DLD1 (cell line): ENCODE measurements around the gene SDF4.

ENCODE experiments used
- in situ Hi-C: cut with HindIII; loops from 2 replicates; pipeline ENCODE4 v1.10.0; 2017; ENCODE audit warnings: low sequenced_read_pairs

SDF4 gene

DNA sequence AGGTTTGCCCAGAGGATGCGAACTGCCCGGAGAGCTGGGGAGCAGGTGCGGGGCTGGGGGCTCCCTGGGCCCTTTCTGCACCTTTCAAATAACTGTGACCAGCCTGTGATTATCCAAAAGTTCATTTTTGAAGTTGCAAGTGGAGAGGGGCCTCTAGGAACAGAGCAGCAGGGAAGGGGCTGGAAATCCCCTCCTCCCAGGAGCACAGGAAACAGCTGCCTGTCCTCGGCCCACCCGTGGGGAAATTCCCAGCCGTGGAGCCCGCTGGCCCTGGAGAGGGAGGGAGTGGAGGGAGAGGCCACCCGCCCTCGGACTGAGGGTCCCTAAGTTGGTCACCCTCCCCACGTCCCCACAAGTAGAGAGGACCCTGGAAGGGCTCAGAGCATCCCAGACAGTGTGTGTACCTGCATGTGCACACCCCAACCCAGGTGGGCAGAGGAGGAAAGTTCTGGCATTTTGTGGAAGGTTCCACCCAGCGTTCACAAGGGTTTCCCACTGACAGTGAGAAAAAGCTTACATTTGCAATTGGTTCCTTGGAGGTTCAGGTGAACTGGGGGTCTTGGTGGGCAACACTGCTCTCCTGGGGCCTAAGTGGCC is 16.6 kb downstream of the SDF4 start:
- in situ Hi-C loops = no loop called here

DNA sequence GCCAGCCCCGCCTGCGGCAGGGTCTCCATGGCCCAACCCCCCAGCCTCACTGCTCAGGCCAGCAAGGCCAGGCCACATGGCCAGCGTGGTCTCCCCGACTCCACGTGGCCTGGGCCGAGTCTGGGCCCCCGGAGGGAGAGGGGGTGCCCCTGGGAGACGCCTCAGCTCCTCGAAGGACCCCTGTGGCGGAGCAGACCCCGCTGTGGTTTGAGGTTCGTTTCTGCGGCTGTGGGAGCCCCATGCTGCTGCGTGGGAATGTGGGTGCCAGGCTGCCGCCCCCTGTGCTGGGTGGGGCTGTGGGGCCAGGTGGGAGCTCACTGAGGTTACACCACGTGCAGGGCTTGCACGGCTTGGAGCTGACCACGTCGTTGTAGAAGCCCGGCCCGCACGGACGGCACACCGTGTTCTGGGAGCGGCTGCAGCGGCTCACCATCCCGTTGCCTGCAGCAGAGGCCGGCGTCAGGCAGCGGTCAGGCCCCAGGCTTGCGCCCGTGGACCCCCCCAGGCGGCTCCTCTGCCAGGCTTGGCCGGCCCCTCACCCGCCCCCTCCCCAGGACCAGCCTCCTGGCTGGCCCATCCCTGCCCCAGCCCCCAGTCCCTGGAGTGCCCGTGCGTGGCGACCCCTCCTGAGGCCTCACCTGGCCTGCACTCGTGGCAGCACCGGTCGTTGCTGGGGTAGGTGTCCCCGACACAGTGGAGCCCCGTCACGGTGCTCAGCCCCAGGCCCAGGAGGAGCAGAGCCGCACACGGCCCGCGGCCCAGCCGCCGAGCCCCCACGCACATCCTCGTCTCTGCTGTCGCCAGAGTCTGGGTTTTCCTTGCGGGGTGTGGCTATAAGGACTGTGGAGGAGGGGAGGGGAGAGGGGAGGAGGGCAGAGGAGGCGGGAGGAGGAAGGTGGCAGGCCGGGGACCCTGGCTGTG is 18.2 kb downstream of the SDF4 start, which contains the start of gene TNFRSF4:
Gene TNFRSF4, minus strand, starts transcription at position 809 of the 921 bp plus-strand sequence. Its CDS starts 26 bp downstream, at position 783.
- in situ Hi-C loops = no loop called here

DNA sequence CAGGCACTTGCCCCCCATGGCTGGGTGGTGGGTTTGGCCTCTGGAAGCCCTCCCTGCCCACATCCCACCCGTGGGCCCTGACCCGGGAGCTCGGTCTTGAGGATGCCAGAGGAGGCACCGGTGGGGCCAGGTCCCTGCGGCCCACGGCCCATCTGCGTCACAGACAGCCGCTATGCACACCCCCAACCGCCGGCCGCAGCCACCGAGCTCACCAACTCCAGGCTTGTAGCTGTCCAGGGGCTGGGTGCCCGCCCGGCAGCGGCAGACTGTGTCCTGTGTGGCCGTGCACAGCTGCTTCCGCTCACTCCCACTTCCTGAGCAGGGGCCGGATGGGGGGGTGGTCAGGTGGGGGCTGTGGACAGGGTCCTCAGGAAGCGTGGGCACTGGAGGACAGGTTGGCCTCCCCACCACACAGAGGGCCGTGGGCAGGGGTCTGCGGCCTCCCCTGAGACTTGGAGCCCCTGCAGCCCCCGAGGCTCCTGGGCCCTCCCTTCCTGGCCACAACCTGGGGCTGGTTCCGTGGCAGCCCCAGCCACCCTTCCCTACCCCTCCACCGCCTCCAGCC is 18.9 kb downstream of the SDF4 start:
- in situ Hi-C loops = no loop called here

DNA sequence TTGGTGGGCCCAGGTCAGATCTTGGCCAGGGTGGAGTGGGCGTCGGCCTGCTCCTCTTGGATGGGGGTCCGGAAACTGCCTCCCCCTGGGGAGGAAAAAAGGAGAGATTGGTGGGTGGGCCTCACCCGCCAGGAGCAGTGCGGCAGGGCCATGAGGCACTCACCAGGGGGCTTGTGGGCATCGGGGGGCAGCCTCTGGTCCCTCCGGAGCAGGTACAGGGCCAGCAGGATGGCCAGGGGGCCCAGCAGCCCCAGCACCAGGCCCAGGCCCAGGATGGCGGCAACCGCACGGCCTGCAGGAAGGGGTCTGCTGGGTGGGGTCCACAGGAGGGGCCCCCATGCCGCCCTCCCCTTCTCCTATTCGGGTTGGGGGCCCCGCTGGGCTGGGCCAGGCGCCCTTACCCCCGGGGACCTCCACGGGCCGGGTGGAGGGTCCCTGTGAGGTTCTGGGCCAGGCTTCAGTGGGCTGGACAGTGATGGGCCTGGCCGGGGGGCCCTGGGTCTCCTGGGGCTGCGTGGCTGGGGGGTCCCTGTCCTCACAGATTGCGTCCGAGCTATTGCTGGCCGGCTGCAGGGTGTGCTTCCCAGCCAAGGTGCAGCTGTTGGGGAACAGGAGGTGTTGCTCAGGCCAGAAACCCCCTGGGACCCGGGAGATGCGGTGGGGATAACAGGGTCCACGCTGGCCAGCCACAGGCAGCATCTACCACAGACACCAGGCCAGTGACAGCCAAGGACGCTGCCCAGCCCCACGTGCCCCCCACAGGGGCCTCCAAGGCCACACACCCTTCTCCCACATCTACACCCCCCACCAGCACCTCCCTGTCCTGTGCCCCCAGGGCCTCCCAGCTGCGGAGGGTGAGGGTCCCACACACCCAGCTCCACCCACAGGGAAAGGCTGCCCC is 20.0 kb downstream of the SDF4 start:
- in situ Hi-C loops = no loop called here

DNA sequence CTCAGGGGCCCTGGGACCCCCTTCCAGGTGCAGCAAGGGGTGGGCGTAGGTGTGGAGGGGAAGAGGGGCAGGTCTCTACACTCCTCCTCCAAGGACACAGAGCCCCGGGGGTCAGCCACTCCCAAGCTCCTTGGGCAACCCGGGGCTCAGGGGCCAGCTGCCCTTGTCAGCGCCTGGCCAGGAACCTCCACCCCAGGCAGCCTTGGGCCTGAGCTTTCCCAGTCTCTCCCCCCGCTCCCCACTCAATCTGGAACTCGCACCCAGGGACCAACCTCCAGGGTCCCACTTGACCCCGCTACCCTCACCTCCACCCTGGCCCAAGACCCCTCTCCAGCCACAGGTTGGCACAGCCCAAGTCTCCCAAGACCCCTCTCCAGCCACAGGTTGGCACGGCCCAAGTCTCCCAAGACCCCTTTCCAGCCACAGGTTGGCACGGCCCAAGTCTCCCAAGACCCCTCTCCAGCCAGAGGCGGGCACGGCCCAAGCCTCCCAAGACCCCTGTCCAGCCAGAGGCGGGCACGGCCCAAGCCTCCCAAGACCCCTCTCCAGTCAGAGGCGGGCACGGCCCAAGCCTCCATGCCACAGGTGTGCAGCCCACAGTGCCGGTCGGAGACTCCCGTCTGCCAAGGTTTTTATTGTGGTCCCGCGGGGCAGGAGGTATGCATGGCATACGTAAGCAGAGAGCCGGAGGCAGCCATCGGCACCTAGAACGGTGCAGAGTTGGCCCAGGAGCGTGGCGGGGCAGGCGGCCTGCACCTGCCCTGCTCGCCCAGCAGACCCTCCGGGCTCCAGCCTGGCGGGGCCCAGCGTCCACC is 20.9 kb downstream of the SDF4 start:
- in situ Hi-C loops = no loop called here

DNA sequence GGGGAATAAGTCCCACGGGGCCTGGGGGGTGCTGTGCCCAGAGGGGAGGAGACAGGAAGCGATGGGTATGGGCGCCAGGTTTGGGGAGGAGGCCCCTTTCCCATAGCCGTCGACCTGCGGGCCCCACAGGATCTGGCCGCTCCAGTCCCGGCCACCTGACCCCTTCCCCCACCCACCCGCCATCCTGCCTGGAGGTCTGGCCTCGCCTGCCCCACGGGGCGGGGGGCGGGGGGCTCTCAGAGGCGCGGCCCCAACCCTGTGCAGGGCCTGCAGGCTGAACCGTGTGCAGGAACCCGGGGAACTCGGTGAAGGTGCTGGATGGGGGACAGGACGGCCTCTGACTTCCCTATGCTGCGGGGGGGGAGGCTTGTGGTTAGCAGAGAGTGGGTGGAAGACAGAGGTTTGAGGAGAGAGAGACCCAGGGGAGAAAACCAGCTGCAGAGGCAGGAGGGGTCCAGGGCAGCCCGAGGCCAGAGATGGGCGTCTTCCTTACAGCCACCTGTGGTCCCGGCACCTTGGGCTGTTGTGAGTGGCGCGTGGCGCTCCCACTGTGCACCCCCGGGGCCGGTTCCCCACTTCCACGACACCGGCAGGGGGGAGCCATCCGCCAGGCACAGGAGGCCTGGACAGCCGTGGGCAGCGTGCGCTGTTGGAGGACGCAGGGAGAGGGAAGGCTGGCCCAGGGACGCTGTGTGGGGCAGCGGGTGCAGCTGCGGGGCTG is 22.9 kb downstream of the SDF4 start:
- in situ Hi-C loops = no loop called here

DNA sequence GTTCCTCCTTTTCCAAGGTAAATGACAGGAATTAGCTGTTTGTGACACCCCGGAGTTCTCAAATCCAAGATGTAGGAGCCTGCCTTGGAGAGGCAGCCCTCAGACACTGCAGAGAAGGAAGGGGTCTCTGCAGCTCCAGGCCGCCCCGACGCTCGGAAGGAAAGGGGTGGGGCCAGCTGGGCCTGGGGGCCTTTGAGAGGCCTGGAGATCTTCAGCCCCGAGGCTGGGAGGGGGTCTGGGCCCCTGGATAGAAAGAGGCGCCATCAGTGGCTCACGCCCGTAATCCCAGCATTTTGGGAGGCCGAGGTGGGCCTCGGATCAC is 24.3 kb downstream of the SDF4 start:
- in situ Hi-C loops = no loop called here

DNA sequence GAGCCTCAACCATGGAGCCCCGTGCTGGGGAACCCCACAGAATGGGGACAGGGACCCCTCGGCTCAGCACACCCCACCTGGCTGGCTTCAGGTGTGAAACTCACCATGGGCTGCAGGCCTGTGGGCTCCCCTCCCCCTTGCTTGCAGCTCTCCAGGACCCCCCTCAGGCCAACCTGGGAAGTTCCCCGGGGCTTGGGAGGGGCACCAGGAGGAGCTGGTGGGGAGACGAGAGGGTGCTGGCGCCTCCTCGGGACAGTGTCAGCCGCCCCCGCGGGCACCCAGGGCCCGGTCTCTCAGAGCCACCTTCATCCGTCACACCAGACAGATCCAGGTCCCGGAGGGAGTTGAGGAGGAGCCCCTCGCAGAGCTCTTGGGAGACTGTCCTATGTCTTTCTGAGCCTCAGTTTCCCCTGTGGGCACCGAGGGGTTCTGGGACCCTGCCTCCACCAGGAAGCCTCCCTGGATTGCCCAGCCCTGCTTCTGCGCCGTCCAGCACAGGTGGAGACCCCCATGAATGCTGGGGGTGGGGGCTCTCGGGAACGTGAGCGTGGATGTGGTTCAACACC is 24.8 kb downstream of the SDF4 start:
- in situ Hi-C loops = no loop called here

DNA sequence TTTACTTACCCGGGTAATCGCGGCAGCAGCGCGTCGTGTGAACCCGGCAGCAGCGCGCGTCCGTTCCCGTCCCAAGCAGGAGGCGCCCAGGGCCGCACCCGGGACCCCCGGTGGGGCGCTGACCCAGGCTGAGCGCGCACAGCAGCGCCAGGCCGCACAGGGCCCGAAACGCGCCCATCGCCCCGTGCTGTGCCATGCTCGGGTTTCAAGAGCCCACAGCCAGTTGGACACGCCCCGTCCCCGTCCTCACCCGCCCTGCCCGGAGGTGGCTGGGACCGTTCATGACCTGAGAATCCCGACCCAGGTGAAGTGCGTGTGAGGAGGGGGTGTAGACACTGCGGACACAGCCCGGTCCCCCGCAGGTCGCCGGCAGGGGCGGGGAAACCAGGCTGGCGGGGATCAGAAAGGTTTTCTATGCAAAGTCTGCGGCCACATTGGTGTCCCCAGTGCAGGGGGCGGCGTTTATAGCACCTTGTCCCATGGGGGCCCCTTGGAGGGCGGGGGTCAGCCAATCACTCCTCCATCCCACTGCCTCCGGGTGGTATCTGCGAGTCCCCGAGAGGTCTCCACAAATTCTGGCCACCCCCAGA is 25.3 kb downstream of the SDF4 start, which contains the start of gene TNFRSF18:
Gene TNFRSF18, minus strand, starts transcription at position 217 of the 590 bp plus-strand sequence. Its CDS starts 21 bp downstream, at position 196.
- in situ Hi-C loops = no loop called here

DNA sequence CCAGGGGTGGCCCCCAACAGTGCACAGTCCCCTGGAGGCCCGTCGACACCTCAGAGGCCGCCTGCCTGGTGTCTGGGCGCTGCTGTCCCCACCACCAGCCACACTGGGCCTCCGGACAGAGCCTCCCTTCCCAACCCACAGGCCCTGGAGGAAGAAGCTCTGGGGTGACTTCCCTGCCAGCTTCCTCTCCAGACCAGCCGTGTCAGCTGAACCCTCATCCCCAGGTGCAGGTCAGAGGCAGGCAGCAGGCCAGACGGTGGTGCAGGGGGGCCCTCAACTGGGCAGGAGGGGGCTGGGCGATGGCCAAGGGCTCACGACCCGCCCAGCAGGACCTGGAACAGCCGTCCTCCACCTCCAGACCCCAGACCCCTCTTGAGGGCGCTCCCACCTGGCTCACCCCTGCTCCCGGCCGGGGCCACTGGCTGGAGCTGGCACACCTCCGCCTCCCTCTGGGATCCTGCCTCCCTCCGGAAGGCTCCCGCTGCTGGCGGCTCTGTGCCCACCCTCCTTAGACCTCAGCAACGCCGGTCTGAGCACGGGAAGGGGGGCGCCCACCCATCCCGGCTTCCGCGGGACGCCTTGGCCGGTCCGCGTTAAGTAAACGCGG is 25.9 kb downstream of the SDF4 start:
- in situ Hi-C loops = no loop called here

DNA sequence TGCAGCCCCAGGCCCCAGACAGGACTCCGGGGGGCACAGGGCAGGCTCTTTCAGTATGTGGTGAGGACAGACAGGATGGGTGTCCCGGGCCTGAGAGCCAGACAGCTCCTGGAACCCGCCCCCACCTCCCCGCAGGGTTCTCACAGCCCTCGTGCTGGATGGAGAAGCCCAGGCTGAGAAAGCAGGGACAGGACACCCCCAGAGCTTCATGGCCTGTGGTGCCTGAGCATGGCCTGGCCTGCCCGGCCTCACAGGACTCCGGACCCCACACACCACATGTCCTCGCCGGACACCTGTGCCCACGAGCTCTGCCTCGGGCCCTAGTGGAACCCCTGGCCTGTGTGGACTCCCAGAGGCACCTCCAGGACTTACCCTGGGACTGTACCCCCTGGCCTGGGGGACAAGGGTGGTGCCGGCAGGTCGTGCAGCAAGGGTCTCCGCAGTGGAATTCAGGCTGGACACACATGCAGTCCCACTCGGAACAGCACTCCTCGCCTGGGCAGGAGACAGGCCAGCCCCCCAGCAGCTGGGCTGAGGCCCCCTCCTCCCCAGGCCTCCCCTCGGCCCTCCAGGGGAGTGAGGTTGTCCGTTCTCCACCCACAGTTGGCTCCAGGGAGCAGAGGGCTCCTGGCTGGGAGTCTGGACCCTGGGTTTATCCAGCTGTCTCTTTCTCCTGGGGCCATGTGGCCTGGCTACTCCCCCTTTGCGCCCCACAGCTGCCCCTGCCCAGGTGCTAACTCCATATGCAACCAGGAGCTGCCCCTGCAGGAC is 26.6 kb downstream of the SDF4 start:
- in situ Hi-C loops = no loop called here

DNA sequence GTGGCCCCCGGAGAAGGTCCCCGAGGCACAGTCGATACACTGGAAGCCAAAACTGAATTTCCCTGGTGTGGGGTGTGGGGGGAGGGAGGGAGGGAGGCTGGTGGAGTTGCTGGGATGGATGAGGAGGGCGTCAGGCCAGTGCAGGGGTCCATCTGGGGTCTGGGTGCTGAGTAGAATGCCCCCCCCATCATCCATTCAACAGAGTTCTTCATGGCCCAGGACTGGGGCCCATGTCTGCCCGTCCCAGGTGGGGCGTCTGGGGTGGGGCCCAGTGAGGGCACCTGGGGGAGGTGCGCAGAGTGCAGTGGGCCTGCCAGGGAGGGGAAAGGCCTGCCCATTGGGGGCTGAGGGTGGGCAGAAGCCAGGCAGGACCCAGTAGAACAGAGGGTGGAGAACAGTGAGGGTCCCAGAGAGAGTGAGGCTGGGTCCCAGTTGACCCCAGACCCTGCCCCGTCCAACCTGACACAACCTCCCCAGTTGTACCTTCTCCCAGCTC is 27.3 kb downstream of the SDF4 start:
- in situ Hi-C loops = no loop called here

DNA sequence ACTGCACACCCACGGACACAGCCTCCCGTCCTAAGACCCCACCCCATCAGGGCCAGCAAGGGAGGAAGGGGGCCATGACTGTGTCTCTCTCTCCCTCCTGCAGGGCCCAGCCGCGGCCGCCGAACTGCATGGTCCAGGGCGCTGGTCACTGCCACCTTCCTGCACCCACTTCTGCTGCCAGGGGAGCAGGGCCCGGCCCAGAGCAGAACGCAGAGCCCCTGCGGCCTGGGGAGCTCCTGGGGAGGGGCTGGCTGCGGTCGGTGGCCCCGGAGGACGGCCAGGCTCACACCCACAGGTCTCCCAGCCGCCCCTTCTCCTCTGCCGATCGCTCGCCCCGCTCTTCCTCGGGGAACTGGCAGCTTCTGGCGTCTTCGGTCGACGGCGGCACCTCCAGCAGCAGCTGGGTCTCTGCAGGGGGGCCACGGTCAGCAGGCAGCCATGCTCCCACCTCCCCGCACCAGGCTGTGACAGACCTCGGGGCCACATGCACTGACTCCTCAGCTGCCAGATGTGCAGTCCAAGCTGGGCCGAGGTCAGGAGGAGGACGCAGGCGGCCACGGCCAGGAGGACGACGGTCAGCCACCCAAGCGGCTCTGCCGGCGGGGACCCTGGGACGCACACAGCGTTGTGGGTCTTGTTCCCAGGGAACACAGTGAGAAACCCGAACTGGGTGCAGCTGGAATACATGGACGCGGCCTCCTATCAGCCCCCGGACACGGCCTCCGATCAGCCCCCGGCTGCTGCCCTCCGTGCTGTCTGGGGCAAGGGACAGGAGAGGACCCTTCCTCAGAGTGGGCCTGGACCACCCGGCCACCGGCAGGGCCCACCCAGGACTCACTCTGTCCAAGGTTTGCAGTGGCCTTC is 28.0 kb downstream of the SDF4 start:
- in situ Hi-C loops = no loop called here

DNA sequence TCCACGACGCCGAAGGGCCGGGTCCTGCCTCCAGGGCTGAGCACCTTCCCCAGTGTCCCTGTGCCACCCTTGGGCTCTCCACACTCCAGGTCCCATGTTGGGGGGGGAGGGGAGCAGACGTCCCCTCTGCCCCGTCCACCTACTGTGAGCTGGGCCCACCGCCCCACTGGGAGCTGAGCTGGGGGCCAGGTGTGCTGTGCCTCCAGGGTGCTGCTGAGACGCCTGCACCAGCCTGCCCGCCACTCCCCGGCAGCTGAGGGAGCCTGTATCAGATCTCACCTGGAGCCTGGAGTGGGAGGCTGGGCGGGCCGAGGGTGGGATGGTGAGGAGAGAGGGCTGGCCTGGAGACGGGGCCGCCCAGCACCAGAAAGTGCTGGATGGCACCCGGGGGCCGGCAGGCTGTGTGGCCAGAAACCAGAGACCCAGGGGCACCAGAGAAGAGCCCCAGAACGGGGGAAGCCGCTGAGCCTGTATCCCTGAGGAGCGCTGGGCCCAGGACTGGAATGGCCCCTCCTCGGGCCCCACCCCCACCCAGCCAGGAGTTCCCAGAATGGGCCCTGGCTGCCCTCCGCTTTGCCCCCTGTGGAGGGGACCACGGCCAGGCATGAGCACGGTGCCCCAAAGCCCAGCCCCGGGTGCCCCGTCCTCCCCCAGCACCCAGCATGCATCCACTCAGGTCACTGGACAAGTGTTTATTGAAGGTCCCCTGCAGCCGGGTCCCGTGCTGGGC is 28.8 kb downstream of the SDF4 start:
- in situ Hi-C loops = no loop called here

DNA sequence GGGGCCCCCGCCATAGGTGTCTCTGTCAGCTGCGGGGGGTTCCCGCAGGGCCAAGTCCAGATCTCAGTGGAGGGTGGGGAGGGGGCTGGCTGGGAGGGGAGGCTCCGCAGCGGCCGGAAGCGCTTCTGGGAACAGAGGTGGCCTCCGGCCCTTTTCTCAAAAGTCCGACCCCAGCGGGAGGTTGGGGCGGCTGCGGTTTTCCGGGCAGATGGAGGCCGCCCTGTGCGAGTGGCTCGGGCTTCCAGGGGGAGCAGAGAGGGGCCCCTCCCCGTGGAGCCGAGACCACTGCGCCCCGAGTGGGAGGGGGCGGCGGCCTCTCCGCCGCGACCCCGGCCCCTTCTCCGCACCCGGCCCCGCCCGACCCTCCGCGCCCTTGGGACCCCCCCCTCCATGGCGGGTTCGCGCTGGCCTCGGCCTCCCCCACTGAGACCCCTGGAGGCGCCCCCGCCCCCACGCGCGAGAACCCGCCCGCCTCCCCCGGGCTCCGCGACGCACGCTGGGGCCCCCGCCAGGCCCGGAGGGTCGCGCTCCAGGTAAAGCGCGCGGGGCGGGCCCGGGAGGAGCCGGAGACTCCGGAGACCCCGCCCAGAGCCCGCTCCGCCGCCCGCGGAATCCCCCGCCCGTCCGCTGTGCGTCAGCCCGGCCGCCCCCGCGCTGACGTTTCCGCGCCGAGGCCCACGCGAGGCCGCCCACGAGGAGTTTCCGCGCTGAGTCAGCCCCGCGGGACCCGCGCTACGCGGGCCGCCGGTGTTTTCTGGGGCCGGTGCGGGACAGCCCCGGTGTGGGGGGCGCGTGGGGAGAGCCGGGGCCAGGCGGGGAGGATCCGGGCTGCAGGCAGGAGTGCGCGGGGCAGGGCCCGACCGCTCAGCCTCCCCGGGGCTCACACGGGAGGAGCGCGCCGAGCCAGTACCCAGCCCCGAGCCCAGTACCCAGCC is 30.7 kb downstream of the SDF4 start:
- in situ Hi-C loops = no loop called here
